ENCODE results near the gene UBC. TPM values are rescaled to one million over a fixed set of nuclear protein-coding genes. Genes with fewer than 3 reads are reported as not detected.

The UBC gene
- total RNA-seq = 1,197 TPM
- long read RNA-seq, transcript UBC-204 (2 exons, 624 nt) = minor isoform, 5 of 1,149 reads
- long read RNA-seq, transcript UBC-201 (2 exons, 2,688 nt) = major isoform, 779 of 1,149 reads
- long read RNA-seq, transcript UBC-205 (1 exons, 3,745 nt) = minor isoform, 347 of 1,149 reads
- long read RNA-seq, partial matches to known transcripts = 2 of 1,149 reads
- long read RNA-seq, other reads (novel, unspliced or antisense) = 13 of 1,149 reads

DNA sequence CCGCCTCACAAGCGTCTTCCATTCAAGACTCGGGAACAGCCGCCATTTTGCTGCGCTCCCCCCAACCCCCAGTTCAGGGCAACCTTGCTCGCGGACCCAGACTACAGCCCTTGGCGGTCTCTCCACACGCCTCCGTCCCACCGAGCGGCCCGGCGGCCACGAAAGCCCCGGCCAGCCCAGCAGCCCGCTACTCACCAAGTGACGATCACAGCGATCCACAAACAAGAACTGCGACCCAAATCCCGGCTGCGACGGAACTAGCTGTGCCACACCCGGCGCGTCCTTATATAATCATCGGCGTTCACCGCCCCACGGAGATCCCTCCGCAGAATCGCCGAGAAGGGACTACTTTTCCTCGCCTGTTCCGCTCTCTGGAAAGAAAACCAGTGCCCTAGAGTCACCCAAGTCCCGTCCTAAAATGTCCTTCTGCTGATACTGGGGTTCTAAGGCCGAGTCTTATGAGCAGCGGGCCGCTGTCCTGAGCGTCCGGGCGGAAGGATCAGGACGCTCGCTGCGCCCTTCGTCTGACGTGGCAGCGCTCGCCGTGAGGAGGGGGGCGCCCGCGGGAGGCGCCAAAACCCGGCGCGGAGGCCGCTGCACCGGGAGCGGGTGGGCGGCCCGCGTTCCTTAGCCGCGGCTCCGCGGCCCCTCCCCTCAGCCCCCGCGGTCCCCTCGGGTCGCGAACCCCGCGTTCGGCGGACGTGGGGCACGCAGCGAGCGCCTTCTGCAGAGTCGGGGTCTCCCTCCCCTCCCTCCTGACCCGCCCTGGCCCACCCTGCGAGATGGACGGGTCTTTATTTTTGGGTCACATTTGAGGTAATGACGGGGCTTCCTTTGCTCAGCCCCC is at the start of gene UBC:
TSS of gene UBC (minus strand) at position 259 of the 847 bp plus-strand sequence. CDS start 879 bp downstream, outside the sequence.
- intact Hi-C loops (cut with micrococcal nuclease) = no loop called here
- peak; percentile 62 for ATAC-seq
- DNase-seq = peak; percentile 91

DNA sequence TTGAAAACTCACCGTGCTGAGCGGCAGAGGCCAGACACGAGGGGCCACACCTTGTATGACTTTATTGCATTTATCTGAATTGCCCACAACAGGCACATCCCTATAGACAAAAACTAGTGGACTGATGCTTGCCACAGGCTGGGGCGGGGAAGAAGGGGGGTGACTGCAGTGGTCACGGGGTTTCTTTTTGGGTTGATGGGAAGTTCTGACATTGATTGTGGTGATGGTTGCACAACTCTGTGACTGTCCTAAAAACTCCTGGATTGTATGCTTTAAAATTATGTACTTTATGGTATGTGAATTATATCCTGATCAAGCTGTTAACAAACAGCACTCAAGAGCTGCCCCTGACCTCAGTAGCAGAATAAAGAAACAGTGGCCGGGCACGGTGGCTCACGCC is 48.8 kb upstream of the UBC start:
- DNase-seq (no peak), ATAC-seq (no peak)
- intact Hi-C loops (cut with micrococcal nuclease) = no loop called here

DNA sequence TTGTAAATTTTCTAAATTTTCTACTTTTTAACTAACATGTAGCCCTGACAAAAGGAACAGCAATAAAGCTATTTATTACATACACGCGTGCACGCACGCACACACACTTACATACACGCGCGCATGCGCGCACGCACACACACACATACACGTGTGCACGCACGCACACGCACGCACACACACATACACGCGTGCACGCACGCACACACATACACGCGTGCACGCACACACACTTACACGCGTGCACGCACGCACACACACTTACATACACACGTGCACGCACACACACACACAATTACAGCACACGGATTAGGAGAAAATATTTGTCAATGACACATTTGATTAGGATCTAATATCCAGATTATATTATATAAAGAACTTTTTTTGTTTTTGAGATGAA is 46.6 kb upstream of the UBC start:
- DNase-seq = no peak
- no peak for ATAC-seq
- intact Hi-C loops (cut with micrococcal nuclease) = no loop called here

DNA sequence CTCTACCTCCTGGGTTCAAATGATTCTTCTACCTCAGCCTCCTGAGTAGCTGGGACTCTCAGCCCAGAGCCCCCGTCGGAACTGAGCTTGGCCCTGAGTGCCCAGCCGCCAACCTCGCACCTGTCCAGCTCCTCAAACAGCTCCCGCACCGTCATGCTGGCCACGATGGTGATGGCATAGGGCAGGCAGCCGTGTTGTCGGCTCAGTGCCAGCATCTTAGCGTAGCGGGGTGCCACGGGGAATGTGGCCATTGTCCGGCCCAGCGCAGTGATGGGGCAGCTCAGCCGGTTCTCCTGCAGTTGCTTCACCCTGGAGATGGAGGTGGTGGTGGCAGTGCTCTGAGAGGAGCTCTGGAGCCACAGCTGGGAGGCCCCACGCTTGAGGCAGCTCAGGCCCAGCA is 42.1 kb upstream of the UBC start:
- no peak for ATAC-seq
- no peak for DNase-seq
- intact Hi-C loops (cut with micrococcal nuclease) = no loop called here

DNA sequence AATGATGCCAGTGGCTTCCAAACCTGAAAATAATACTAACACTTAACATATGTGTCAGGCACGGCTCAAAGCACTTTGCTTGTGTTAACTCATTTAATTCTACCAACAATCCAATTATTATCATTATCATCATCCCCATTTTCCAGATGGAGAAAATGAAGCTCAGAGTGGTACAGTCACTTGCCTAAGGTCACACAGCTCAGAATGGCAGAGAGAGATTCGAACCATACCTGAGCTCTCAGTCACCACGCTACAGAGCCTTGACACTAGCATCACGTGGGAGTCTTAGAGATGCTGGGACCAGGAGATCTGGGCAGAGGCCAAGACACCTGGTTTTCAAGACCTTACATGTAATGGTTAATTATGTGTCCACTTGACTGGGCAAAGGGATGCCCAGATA is 40.3 kb upstream of the UBC start:
- intact Hi-C loops (cut with micrococcal nuclease) = no loop called here
- no peak for ATAC-seq

DNA sequence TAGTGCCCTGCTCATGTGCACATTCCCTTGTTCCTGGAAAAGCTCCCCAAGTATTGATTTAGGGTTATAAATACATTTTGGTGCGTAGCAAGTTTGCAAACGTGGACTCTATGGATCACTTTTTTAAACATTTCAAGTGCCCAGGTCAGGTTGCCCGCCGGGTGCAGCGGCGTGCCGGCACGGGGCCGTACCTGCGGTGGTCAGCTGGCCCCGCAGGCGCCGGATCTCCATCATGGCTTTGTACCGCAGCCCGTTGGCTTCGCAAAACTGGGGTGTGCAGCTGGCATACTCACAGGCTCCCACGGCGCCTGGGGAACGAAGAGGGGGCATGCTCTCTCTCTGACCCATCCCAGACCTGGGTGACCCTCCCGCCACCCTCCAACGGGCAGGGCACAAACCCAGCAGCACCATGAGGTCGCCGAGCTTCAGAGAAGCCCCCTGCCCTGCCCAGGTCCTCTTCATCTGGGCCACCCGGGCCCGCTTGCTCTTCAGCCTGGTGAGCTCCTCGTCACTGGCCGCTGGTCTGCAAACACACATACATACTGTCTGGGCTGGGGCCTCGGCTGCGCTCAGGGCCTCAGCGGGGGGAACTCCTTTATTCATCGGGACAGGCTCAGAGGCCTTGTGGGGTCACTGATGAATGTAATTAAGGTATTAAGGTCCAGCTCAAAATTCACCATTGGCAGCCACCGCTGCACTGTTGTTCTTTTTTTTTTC is 39.4 kb upstream of the UBC start:
- DNase-seq (no peak), ATAC-seq (no peak)
- intact Hi-C loops (cut with micrococcal nuclease) = no loop called here

More for the DNA sequence above, 40.3 kb upstream of the UBC start:
- DNase-seq = no peak

DNA sequence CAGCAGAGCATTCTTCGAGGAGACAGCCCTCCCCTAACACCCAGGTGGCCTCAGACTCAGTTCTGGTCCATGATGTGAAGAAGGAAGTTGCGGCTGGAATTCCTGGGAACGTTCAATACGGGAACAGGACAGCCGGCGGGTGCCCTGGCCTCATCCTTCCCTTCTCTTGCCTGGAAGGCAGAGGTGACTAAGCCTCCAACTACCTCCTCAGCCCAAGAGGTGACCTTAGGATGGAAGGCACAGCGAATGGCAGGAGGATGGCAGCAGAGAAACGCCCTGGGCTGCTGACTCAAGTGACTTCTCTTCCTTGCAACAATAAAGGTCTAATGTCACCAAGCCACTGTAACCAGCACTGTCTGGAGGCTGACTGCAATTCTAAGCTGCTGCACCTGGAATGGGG is 38.4 kb upstream of the UBC start:
- ATAC-seq = no peak
- no peak for DNase-seq
- intact Hi-C loops (cut with micrococcal nuclease) = no loop called here

DNA sequence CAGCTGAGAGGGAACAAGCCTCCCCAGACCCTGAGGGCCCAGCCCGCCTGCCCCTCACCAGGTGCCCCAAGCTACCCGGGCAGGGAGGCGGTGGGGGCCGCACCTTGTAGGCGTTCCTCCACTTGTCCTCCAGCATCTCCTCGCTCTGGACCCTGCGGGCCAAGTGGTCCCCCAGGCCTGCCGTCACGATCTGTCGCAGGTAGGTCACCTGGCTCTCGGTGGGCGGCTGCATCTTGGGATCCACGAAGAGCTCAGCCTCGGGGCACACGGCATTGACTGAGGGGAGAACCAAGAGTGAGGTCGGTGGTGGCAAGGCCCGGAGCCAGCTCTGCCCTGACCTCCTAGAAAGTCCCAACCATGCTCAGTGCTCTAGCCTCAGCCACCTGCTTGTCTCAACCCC is 37.8 kb upstream of the UBC start:
- ATAC-seq (no peak), DNase-seq (no peak)
- intact Hi-C loops (cut with micrococcal nuclease) = no loop called here

DNA sequence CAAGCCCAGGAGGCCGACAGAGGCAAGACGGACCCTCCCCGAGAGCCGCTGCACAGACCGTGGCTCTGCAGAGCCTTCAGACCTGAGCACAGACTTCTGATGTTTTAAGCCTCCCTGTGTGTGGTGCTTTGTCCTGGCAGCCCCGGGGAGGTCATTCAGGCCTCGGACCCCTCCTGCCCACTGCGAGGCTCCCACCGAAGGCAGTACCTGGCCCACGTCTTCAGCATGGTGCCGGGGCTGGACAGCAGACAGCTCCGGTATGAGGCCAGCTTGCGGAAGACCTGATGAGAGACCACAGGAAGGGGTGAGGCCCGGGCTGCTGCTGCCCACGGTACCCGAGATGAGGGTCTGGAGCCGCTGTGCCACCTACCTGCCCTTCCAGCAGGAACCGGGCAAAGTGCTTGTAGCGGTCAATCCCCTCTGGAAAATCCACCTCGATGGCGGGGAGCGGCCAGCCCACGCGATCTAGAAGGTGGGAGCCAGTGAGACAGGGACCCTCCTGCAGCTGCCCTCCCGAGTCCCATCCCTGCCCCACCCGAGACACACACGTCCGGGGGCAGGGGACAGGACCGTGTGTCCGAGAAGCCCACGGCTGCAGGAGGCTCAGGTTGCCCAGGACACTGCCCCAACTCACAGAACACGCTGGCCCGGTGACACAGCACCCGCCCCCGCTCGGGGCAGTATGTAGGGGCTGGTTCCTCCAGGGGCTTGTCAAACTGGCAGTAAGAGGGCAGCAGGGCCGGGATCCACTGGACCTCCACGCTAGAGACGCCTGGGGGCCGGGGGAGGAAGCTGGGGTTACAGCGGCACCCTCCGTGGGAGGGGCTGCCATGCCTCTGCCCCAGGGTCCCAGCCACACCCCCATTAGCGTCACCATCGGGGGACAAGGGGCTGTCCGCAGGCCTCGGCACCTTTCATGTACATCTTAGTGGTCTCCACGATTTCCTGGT is 35.6 kb upstream of the UBC start:
- ATAC-seq (no peak), DNase-seq (no peak)
- intact Hi-C loops (cut with micrococcal nuclease) = no loop called here

DNA sequence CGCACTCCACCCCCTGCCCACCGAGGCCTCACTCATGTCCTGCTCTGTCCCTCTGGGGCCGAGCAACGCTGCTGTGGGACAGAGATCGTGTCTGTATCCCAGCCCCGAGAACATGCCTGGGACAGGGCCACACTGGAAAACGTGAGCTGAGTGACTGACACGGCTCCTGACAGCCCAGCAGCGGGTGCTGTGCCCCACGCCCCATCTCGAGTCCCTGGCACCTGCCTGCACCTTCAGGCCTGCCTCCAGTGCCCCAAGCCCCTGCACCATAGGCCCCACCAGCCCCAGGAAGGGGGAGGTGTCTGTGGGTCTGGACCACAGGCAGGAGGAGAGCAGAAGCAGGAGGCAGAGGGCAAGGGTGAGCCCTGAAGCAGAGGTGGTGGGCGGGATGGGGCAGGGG is 34.6 kb upstream of the UBC start:
- intact Hi-C loops (cut with micrococcal nuclease) = no loop called here
- ATAC-seq = no peak
- no peak for DNase-seq

DNA sequence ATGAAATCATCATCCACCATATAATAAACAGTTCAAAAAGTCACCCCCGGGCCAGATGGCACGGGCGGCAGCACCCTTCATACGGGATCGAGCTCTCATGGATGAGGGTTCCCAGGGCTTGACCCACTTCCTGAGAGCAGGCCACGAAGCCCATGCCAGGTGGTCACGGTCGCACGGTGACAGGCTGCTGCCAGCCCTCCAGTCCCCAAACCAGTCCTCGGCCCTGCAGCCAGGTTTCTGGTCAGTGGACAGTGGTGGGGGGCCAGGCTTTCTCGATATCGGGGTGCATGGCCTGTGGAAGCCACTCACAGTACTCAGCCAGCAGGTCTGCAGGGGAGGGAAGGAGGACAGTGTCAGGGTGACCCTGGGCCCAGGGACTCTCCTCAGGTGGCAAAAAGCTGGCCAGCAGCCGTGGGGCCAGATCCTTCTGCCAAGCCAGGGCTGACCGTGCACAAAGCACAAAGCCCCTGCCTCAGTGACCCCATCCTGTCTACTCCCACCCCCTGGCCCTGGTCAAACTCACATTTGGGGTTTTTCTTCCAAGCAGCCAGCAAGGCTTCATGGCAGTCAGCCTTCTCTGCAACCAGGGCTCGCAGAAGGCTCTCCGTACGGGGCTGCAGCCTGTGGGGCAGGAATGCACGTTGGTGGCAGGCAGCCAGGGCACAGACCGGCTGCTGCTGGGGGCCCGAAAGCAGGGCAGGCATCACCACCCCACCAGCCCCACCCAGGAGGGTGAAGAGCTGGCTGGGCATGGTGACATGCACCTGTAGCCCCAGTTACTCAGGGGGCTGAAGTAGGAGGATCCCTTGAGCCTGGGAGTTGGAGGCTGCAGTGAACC is 33.3 kb upstream of the UBC start:
- ATAC-seq (peak; percentile 75), DNase-seq (peak; percentile 52)
- intact Hi-C loops (cut with micrococcal nuclease) = no loop called here

DNA sequence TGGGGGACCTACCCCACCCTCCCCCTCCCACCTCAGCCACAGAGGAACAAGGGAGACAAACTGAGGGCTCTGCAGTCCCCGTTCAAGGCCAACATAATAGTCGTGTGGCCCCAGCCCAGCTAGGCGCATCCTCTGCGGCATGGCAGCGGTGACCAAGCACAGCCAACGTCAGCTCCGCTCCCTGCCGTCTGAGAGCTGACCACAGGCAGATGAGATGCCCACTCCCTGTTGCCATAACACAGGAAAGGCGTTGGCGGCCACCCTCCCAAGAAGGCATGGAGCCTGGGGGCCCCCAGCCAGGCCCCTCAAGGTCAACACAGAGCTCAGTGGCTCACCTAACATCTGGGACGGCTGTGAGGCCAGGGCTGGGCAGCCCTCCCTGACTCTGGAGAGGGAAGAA is 32.6 kb upstream of the UBC start:
- ATAC-seq (no peak), DNase-seq (no peak)
- intact Hi-C loops (cut with micrococcal nuclease) = no loop called here

DNA sequence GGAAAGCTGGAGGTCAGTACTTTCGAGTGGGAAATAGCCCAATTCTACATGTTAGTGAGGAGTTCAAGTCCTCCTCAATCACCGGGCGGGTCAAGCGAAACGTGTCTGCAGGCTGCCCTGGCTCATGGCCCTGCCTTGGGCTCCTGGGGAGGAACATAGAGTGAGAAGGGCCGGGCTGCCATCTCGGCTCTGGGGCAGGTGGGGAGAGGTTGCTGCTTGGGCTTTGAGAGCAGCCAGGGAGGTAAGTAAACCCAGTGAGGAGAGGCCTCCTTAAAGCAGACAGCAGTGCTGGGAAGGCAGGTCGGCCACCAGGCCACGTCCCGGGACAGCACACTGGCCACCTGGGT is 32.0 kb upstream of the UBC start:
- ATAC-seq (no peak), DNase-seq (no peak)
- intact Hi-C loops (cut with micrococcal nuclease) = no loop called here

DNA sequence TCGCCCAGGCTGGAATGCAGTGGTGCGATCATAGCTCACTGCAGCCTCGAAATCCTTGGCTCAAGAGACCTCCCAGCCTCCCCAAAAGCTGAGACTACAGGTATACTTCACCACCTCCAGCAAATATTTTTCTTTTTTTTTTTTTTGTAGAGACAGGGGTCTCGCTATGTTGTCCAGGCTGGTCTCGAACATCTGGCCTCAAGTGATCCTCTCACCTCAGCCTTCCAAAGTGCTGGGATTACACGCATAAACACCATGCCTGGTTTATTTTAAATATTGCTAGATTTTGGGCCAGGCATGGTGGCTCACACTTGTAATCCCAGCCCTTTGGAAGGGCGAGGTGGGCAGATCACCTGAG is 26.7 kb upstream of the UBC start:
- intact Hi-C loops (cut with micrococcal nuclease) = no loop called here
- no peak for ATAC-seq
- no peak for DNase-seq

DNA sequence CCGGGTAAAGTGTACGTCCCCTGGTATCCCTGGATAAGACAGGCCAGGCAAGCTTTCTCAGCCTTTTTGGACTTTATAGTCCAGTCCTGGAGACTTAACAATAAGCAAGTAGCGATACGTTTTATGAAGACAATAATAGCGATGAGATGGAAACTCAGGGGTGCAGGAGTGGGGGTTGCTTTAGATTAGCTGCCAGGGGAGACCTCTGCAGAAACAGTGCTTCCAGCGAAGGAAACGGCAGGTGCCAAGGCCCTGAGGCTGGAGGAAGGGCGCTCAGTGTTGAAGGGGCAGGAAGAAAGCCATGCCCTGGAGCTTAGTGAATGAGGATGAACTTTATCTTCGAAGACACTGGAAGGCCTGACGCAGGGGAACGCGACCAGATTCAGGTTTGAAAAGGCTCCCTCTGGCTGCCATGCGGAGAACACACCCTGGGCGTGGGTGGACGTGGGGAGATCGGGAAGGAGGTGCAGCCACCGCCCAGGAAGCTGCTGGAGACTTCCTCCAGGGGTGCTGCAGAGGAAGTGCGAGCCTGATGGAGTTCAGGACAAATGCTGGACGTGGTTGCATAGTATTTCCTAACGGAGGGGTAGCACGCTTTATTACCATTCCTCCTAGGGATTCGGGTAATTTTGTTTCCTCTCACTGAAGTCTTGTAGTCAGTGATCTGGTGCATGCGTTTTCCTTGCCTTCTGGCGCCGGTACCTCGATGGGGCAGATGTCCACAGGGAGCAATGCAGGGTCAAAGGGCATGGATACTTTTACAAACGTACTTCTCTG is 26.1 kb upstream of the UBC start:
- intact Hi-C loops (cut with micrococcal nuclease) = no loop called here
- DNase-seq (peak; percentile 91), ATAC-seq (peak; percentile 78)

DNA sequence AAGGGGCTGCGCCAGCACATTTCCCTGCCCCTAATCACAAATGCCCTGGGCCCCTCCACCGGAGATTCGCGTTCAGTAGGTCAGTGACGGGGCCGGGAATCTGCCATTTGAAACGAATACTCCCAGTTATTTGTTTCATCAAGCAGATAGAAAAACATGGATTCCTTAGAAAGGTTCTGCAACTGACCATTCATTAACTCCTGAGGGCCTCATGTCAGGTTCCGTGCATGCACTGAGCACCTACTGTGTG is 25.6 kb upstream of the UBC start:
- no peak for DNase-seq
- intact Hi-C loops (cut with micrococcal nuclease) = no loop called here
- peak; percentile 2 for ATAC-seq

DNA sequence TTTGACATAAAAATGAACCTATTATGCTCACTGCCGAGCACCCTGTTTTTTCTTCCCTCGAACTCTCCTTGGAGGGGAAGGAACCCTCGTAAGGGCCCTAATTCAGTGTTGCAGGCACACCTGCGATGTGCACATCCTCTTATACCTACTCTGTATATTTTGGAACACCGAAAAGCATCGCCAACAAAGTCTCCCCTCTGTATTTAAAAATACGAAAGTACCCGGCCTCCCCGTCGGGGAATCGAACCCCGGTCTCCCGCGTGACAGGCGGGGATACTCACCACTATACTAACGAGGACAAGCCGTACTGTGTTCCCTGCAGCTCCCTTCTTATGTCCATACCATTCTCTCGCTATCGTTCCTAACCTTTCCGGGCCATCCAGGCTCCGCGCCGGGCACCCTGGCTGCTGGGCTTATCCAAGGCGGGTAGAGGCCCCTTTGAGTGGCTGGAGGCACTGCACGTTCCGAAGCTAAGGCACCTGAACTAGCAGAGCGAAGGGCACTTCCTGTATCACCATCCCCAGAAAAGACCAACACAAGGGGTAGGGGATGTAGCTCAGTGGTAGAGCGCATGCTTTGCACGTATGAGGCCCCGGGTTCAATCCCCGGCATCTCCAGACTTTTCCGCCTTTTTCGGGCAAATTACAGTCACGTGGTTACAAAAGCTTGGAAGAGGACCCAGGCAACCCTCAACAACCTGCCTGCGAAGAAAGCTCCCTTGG is 25.1 kb upstream of the UBC start:
- ATAC-seq = peak; percentile 82
- peak; percentile 88 for DNase-seq
- intact Hi-C loops (cut with micrococcal nuclease) = no loop called here

DNA sequence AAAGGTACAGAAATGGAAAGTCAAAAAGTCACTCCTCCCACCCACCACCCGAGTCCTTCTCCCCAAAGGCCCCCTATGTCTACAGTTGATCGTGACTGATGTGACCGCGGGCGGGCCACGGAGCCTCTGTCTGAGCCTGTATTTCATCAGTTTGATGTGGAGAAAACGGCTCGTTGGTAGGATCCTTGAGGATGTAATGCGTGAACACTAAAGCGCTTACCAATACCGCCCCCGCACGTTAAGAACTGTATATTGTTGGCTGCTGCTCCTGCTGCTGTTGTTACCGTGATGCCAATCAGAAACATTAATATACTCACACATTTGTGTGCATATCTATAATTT is 24.6 kb upstream of the UBC start:
- intact Hi-C loops (cut with micrococcal nuclease) = no loop called here
- DNase-seq (peak; percentile 64), ATAC-seq (peak; percentile 63)
